GM19043 (cell line): Measurements from ENCODE around the gene RFNG.

Experiments used
- ATAC-seq: cut with Tn5 transposase; IDR thresholded peaks from one replicate; pipeline ENCODE4 v1.9.1; 2021; ENCODE audit warnings: low read depth; ENCODE audit not compliant: unreplicated experiment

Gene RFNG

DNA sequence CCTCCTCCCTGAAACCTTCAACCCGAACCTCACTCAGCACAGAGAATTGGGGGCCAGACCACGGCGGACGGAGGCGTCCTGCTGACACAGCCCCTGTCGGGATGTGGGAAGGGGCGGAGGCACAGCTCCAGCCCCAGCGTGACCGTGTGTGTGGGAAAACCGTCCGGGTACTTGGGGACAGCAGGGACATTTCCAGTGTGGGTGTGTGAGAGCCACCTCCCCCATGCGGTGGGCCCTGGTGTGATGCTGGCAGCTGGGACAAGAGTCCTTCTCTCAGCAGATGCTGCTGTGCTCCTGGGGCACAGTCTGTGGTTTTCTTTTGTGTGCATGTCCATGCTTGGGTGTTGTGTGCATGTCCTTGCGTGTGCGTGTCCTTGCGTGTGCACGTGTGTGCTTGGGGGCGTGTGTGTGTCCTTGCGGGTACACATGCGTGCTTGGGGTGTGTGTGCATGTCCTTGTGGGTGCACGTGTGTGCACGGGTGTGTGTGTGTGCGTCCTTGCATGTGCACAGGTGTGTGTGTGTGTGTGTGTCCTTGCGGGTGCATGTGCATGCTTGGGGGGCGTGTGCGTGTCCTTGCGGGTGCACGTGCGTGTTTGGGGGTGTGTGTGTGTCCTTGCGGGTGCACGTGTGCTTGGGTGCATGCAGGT is 45.8 kb downstream of the RFNG start:
- no peak for ATAC-seq

DNA sequence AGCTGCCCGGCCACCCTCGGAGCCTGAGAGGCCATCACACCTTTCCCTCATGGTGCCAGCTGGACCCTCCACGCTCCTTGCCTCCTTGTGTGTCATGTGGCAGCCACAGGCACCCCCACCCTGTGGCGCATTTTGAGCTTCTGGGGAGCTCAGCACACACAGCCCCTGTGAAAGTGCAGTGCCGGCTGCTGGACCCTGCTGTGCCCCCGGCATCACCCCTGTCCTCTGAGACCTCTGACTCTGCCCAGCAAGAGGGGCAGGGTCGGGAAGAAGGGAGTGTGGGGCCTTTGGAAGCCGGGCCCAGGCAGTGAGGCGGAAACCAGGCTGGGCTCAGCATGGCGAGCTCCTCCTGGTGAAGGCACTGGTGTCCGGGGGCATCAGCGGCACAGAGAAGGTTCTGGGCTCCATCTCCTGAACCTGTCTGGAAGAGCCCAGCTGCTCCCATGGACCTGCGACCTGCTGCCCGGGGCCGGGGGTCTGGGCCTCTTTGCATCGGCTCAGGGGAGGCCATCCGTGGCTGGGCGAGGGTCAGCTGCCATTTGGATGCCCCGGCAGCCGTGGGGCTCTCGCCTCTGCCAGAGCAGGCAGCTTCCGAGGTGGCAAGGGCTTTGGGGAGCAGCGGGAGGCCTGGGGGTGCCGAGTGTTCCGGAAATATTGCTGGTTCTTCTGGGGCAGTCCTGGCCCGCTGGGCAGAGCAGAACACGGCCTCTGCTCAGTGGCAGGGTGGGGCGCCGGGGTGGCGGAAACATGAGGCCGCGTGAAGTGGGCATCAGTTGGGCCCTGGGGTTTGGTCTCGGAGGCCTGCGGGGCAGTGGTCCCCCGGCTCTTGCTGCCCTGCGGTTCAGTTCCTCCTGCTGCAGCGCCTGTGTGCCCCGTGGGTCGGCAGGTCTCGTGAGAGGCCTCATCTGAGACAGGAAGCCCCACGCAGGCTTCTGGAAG is 46.8 kb downstream of the RFNG start:
- no peak for ATAC-seq

DNA sequence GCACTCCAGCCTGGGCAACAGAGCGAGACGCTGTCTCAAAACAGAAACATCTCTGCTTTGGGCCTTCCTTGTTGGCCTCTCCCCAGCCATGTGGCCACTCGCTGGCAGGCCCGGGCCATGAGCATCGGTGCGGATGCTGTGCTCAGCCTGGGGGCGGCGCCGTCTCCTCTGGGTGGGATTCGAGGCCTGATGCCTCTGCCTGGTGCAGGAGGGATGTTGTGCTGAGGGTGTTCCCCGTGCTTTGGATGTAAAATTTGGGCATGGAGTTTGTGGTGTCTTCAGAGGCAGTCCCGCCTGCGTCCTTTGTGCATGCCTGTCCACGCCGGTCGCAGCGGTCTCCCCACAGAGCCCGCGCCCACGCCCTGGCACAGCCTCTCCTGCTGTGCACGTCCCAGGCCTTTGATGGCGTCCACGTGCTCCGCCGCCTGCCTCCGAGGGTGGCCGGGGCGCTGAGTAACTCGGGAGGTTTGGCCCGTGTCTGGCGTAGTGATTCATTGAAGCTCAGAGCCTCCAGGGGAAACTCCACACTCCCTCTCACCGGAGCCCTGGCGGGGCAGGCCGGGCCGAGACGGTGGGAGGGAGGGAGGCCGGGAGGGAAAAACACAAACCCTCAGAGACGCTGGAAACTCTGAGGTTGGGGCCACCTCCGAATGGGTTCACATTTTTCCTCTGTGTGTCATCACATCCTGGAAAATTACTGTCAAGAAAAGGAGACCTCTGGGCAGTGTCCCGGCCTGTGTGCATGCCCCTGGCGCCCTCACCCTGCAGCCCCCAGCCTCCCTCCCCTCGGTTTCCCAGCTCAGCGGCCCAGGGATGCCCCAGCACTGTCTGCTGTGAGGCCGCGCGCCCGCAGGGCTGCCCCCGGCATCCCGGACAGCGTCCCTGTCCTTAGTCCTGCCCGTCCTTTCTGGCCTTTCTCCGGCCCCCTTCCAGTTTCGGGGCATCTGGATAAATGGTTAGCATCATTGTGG is 47.9 kb downstream of the RFNG start:
- no peak for ATAC-seq

DNA sequence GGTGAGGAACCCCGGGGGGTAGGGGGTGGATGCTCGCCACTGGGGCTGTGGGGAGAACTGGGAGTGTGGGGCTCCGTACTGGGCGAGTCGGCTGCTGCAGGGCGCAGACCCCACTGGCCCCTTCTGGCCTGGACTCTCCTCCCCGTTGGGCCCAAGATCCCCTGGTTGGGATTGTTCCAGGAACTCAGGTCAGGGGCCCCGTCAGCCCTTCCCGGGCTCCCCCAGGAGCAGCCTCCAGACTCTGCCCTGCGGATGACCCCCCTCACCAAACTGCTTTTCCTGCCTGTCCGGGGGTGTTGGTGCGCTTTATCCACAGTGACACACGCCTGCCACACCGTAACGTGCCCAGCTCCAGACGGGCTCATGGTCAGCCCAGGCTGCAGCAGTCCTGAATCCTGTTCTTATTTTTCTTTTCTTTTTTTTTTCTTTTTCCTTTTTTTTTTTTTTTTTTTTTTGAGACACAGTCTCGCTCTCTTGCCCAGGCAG is 50.0 kb downstream of the RFNG start:
- no peak for ATAC-seq

DNA sequence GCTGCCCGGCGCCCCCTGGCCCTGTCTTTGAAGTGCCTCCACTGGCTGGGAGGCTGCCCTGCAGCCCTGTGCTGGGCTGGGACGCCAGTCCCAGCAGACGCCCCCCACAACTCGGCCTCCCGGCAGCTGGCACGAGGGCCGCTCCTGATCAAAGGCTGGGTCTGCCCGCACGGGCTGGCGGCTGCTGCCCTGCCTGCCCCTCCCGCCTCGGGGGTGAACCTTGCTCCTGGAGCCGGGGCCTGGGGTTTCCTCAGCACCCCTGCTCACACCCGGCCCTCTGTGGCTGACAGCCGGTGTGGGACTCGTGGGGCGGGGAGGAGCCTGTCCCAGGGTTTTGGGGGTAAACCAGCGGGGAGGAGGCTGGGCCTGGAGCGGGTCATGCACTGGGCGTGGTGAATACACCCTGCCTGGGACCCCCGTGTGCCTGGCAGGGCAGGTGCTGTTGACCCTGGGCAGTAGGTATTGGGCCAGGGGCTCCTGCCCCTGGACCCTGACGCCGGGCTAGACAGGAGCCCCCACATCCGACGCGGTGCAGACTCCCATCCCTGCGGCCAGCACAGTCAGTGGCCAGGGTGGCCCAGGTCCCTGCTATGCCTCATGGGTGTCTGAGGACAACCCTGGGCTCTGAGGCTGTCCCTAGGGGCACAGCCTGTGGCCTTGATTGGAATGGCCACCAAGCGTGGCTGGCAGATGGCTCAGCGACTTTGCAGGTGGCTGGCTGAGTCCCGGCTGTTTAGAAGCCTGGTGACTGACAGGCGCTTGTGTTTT is 50.6 kb downstream of the RFNG start:
- no peak for ATAC-seq

DNA sequence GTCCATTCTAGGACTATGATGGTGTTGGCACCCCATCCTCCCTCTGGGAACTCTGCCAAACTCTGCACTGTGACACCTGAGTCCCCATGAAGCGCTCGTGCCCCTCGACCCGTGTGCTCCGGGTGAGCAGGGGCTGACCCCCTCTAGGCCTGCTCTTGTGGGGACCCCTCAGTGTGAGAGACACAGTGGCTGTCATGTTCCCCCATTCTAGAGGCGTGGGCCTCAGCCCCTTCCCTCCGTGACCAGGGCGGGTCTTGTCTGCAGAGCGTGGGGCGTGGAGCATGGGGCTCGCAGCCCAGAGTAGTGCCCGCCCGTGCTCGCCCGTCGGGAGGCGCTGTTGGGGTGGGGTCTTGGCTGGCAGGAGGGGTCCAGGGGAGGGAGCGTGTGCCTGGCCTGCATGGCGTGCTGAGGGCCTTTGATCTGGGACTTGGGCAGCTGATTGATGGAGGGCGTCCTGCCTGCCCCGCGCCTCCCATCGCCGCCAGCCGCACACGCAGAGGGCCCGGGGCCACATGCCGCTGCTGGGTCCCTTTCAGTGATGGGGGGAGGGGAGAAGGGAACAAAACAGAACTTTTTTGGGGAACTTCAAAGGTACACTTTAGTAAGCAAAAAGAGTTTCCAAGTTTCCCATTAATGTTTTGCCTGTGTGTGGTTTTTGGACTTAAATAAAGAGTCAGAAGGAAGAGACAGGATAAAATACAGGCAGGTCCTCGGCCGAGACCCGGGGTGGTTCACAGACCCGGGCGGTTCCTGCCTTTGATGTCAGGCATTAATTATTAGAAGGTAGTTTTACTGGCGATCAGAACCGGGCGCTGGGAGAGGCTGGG is 51.4 kb downstream of the RFNG start:
- no peak for ATAC-seq

DNA sequence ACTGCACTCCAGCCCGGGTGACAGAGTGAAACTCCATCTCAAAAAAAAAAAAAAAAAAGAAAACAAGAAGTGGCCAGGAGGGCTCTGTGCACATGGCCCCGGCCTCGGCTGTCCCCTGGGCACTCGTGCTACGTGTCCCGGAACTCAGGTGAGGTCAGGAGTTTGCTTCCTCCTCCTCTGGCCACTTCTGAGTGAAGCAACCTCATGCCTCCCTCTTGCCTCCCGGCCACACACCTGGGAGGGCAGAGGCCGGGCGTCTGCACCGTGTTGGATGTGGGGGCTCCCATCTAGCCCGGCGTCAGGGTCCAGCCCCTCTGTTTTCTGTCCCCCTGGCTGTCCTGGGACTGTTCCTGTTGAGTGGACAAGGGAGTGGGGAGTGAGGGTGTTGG is 52.0 kb downstream of the RFNG start:
- ATAC-seq = no peak

DNA sequence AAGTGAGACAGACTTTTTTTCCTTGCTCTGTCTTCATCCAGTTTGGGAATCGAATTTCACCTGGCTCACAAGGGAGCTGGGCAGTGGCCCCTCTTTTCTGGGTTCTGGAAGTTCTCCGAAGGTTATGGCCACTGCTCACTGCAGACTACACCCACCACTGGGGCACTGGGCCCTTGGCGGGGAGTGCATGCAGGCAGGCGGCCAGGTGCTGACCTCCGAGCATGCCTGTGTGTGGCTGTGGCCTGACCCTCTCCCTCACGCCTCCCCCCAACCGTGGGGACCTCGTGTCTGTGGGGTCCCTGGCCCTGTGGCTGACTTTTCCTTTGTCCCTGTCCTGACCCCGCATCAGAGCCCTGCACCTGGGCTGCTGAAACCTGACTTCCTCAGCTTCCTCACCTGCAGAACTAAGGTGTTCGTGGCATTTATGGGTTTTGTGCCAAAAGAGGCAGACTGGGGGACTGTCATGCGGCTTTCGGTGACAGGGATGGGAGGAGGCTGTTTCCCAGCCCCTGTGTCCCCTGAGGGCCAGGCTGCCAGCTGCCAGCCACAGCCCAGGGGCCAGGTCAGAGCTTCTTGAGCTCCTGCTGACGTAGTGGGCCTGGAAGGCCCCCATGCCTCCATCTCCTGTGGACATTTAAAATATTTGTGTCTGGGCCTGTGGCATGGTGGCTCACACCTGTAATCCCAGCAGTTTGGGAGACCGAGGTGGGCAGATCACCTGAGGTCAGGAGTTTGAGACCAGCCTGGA is 52.7 kb downstream of the RFNG start:
- no peak for ATAC-seq

DNA sequence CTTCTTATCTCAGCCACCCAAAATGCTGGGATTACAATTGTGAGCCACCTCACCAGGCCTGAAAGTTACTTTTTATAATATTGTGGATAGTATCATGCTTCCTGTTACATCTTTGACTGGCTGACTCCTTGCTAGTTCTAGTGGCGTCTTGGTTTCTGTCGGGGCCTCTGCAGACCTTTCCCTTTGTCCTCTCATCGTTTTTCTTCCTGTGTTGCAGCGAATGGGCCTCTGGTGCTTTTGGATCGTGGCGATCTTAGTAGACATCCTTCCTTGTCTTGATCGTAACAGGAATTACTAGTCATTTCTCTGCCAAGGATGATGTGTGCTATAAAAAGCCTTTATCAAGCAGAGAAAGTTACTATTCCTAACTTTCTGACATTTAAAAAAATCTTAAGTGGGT is 53.4 kb downstream of the RFNG start:
- no peak for ATAC-seq
